Endothelial cell of umbilical vein (primary cell): ENCODE data around the gene PRKAR1B. TPM values are rescaled to one million over a fixed set of nuclear protein-coding genes. Genes with fewer than 3 reads are reported as not detected.

Experiments
- BruUV-seq: library from RNA; stranded (reverse); fragments of 400-500 nt; replicated peaks from 2 replicates; lab custom pipeline; 2021; lab: Mats Ljungman, UMichigan
- CTCF ChIA-PET: fragments of 300-600, 350-600 bp; sonication (Branson Sonifier 250); formaldehyde crosslinking; loops from one replicate; lab custom pipeline; 2021; ENCODE audit warnings: antibody characterized with exemption, inconsistent platforms; lab: Charles Lee
- POLR2A ChIA-PET: fragments of 300-600, 350-600 bp; sonication (Branson Sonifier 250); formaldehyde crosslinking; loops from one replicate; lab custom pipeline; 2021; ENCODE audit warnings: antibody characterized with exemption, inconsistent platforms; lab: Charles Lee
- DNase-seq: peaks from one replicate; pipeline ENCODE4 v3.0.0-alpha.2; 2011; ENCODE audit warnings: low read depth, low spot score
- FAIRE-seq: peaks from 2 replicates; lab custom pipeline; 2011; peaks lifted over from hg19 to GRCh38; lab: Jason Lieb, UNC
- H2AFZ ChIP-seq: 2 replicates; pipeline ENCODE4 v1.6.0; 2012; ENCODE audit warnings: low read depth, low read length, control low read depth, inconsistent platforms
- H3K27ac ChIP-seq: 2 replicates; pipeline ENCODE4 v1.5.1; 2011; ENCODE audit warnings: low read depth, mild to moderate bottlenecking, control low read depth, low read length, moderate library complexity; ENCODE audit not compliant: insufficient read depth
- H3K27me3 ChIP-seq, 2 experiments: 2 replicates each; pipeline versions ENCODE4 v1.6.0 to v1.6.1; 2011; ENCODE audit warnings: low read length in 2 of 2, mixed read lengths in 1 of 2; ENCODE audit not compliant: control insufficient read depth in 2 of 2, insufficient read depth in 2 of 2
- H3K36me3 ChIP-seq, 2 experiments: 2 replicates in 1 of 2; 3 replicates in 1 of 2; pipeline ENCODE4 v1.5.1; 2011; ENCODE audit warnings: low read length in 2 of 2, mild to moderate bottlenecking in 1 of 2, moderate library complexity in 1 of 2; ENCODE audit not compliant: control insufficient read depth in 2 of 2, insufficient read depth in 2 of 2; ENCODE audit errors: extremely low read depth in 1 of 2
- H3K4me1 ChIP-seq: 3 replicates; pipeline ENCODE4 v1.5.1; 2011; ENCODE audit warnings: mild to moderate bottlenecking, low read length; ENCODE audit not compliant: control insufficient read depth, insufficient read depth; ENCODE audit errors: extremely low read depth
- H3K4me2 ChIP-seq: 2 replicates; pipeline ENCODE4 v1.6.1; 2011; ENCODE audit warnings: low read length, control low read depth, mixed read lengths; ENCODE audit not compliant: insufficient read depth
- H3K4me3 ChIP-seq, 3 experiments: fragments of 200-600 bp in 1 of 3; sonication (generic), shearing (Covaris generic) in 1 of 3; replicated peaks in 1 of 3; 2 replicates each; pipeline ENCODE4 v1.5.1; 2011 to 2016; ENCODE audit warnings: control low read depth in 3 of 3, low read length in 3 of 3, mild to moderate bottlenecking in 2 of 3, inconsistent platforms in 1 of 3, low read depth in 1 of 3, moderate library complexity in 1 of 3; ENCODE audit not compliant: insufficient read depth in 1 of 3
- H3K79me2 ChIP-seq: 2 replicates; pipeline ENCODE4 v1.6.0; 2012; ENCODE audit warnings: low read length, inconsistent platforms; ENCODE audit not compliant: control insufficient read depth, insufficient read depth
- H3K9ac ChIP-seq: replicated peaks from 2 replicates; pipeline ENCODE3; 2011; ENCODE audit warnings: low read length, control low read depth; ENCODE audit not compliant: insufficient read depth; ENCODE audit errors: extremely low read depth
- H3K9me1 ChIP-seq: replicated peaks from 3 replicates; pipeline ENCODE4 v1.6.0; 2011; ENCODE audit warnings: mild to moderate bottlenecking, low read length; ENCODE audit not compliant: control insufficient read depth, insufficient read depth; ENCODE audit errors: extremely low read depth
- H3K9me3 ChIP-seq: replicated peaks from 2 replicates; pipeline ENCODE4 v1.5.1; 2012; ENCODE audit warnings: low read length, inconsistent platforms; ENCODE audit not compliant: control insufficient read depth, insufficient read depth
- H4K20me1 ChIP-seq: replicated peaks from 2 replicates; pipeline ENCODE3; 2011; ENCODE audit warnings: mild to moderate bottlenecking, low read length; ENCODE audit not compliant: control insufficient read depth, insufficient read depth; ENCODE audit errors: extremely low read depth
- CTCF ChIP-seq, 2 donors: IDR thresholded peaks; 1 replicate in 1 of 2; 2 replicates in 1 of 2; pipeline ENCODE4 v1.5.1; 2011; ENCODE audit warnings: low read length in 2 of 2, mild to moderate bottlenecking in 2 of 2, moderate library complexity in 2 of 2, control low read depth in 1 of 2, inconsistent platforms in 1 of 2, low read depth in 1 of 2; ENCODE audit not compliant: insufficient read depth in 1 of 2; ENCODE audit errors: extremely low read depth in 1 of 2
- EZH2 ChIP-seq: IDR thresholded peaks from 2 replicates; pipeline ENCODE4 v1.6.1; 2012; ENCODE audit warnings: borderline replicate concordance, low read depth, mild to moderate bottlenecking, moderate library complexity, low read length, inconsistent platforms; ENCODE audit not compliant: severe bottlenecking
- FOS ChIP-seq: IDR thresholded peaks from 2 replicates; pipeline ENCODE4 v1.6.1; 2011; ENCODE audit warnings: mild to moderate bottlenecking, low read length, moderate library complexity, borderline replicate concordance; ENCODE audit not compliant: insufficient read depth
- GATA2 ChIP-seq: IDR thresholded peaks from 2 replicates; pipeline ENCODE4 v1.7.0; 2011; ENCODE audit warnings: low read depth, mild to moderate bottlenecking, moderate library complexity, mixed read lengths, low read length; ENCODE audit not compliant: insufficient read length, insufficient read depth
- JUN ChIP-seq: IDR thresholded peaks from 2 replicates; pipeline ENCODE4 v1.6.1; 2011; ENCODE audit warnings: borderline replicate concordance, low read depth; ENCODE audit not compliant: insufficient read length, insufficient read depth
- MAX ChIP-seq: IDR thresholded peaks from 2 replicates; pipeline ENCODE4 v1.6.1; 2011; ENCODE audit not compliant: insufficient read depth, insufficient read length
- MYC ChIP-seq: IDR thresholded peaks from one replicate; pipeline ENCODE4 v1.6.1; 2011; ENCODE audit warnings: mild to moderate bottlenecking, low read depth, low read length
- POLR2A ChIP-seq: IDR thresholded peaks from 2 replicates; pipeline ENCODE4 v1.6.1; 2012; ENCODE audit warnings: low read depth, mild to moderate bottlenecking, control low read depth, low read length
- POLR2AphosphoS5 ChIP-seq: IDR thresholded peaks from 2 replicates; pipeline ENCODE4 v1.6.1; 2012; ENCODE audit warnings: low read depth, mild to moderate bottlenecking, control low read depth, low read length, moderate library complexity; ENCODE audit not compliant: insufficient read depth
- dilution Hi-C: fragments of 300-500 bp; cut with MboI; formaldehyde crosslinking; loops from one replicate; pipeline ENCODE4 v1.15.0; 2019; ENCODE audit warnings: low sequenced_read_pairs; ENCODE audit not compliant: extremely low pct_ligation_motif_present
- intact Hi-C: fragments of 100-400 bp; cut with micrococcal nuclease; formaldehyde crosslinking; loops from one replicate; pipeline ENCODE4 v1.10.0; 2022
- polyA plus RNA-seq, 4 experiments: library from polyadenylated mRNA; depleted of rRNA in 3 of 4; stranded (reverse) in 3 of 4; unstranded in 1 of 4; fragments of >200 nt; gene quantifications; 2 replicates each; pipeline versions ENCODE4 v1.2.1 to v1.2.3, GENCODE V29; 2011 to 2012; ENCODE audit warnings: missing spikeins in 1 of 4
- total RNA-seq: library from RNA; stranded (reverse); gene quantifications from 2 replicates; pipeline ENCODE4 v1.2.3, GENCODE V29; 2021

The PRKAR1B gene
- total and polyA plus RNA-seq, 2 donors (not counting 3 experiments of a cell fraction or from before 2014, with no cell fraction given): 15.4 to 29.2 TPM

GRCh38 chr7:611281-611810, 115.7 kb downstream of the PRKAR1B start:
- ChIA-PET CTCF (interaction anchor here (0.7 to 1.5 kb wide), 7 partner anchors 11 to 289 kb away, joined by 3 to 7 read pairs (median 3); no protein-coding TSS in a partner anchor), POLR2A (interaction anchor here (0.6 to 1.3 kb wide), 2 partner anchors 16 to 57 kb away, joined by 3 read pairs; no protein-coding TSS in a partner anchor)
- TF ChIP-seq FOS (no peak), POLR2A (no peak), POLR2AphosphoS5 (no peak), MAX (no peak), JUN (no peak), GATA2 (no peak), CTCF (IDR thresholded peaks at IDR 0.05; ENCODE audit: extremely low read depth in 1 of 2, insufficient read depth in 1 of 2, low read depth in 1 of 2, low read length in 2 of 2) (no peak), EZH2 (no peak), MYC (no peak)
- no peaks in the 10 kb centered on the region for H3K36me3 ChIP-seq
- no peaks in the 10 kb centered on the region for H3K9me1 ChIP-seq
- FAIRE-seq (no peak), DNase-seq (no peak)
- intact Hi-C loops (no loop called here), dilution Hi-C loops (no loop called here)
- H3K27me3 ChIP-seq: no peaks in the 10 kb centered on the region
- H3K4me3 ChIP-seq: no peak overlapping the region
- no peak overlapping the region for H3K4me2 ChIP-seq
- no peaks in the 10 kb centered on the region for H3K79me2 ChIP-seq
- TSS peak; percentile 86 for BruUV-seq
- peak overlapping the region; percentile 43 for H3K9ac ChIP-seq
- H2AFZ ChIP-seq: peak overlapping the region; percentile 36
- H3K9me3 ChIP-seq: no peaks in the 10 kb centered on the region
- peaks cover 39% of the 10 kb centered on the region for H3K4me1 ChIP-seq
- no peaks in the 10 kb centered on the region for H4K20me1 ChIP-seq
- peak overlapping the region; percentile 86 for H3K27ac ChIP-seq
